HG02678 (cell line): ENCODE results near the gene APH1A.
"Not testable (repeated sequence)": the region's sequence is repeated elsewhere in the genome, so short reads cannot be mapped to it uniquely, and the experiment has no call there.

Experiments used
- ATAC-seq: cut with Tn5 transposase; IDR thresholded peaks from one replicate; pipeline ENCODE4 v1.9.1; 2021; ENCODE audit warnings: mild to moderate bottlenecking, moderate library complexity; ENCODE audit not compliant: unreplicated experiment

APH1A gene

DNA sequence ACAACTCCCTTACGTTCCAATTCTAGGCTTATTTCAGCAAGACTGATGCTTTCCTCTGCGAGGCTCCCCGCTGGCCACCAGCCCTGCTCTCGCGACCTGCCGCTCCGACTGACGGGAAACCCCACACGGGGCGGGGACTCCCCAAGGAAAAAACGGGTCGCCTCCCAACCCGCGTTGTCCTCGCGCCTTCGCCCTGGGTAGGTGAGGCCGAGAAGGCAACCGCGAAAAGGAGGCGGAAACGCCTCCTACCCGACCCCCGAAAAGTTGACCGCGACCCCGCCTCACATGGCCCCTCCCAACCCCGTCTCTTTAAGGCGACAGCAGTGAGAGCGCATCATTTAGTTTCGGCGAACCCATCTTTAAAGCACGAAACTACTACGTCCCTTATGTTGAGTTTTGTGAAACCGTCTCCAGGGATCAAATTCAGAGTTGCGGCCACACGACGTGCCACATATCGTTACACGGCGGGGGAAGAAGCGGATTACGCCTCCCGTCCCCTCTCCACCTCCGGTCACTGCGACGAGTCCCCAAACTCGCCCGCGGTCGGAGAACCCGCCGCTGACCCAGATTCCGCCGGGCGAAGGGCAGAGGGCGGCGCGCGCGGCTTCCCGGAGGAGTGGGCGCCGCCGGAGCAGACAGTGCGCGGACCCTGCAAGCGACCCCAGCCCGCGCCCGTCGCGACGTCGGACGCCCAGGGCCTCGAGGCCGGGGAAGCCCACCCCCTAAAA is 34.1 kb downstream of the APH1A start:
- peak; percentile 37 for ATAC-seq

DNA sequence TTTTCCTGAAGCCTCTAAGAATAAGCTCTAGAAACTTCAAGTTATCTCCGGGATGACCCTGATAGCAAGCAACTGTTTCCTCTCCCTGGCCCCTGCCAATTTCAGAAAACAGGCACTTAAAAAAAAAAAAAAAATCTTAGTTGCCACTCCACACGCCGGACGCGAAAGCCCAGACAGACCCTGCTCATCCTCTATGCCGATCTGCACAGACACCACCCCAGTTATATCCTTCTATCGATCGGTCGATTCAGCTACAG is 34.6 kb downstream of the APH1A start:
- no peak for ATAC-seq

DNA sequence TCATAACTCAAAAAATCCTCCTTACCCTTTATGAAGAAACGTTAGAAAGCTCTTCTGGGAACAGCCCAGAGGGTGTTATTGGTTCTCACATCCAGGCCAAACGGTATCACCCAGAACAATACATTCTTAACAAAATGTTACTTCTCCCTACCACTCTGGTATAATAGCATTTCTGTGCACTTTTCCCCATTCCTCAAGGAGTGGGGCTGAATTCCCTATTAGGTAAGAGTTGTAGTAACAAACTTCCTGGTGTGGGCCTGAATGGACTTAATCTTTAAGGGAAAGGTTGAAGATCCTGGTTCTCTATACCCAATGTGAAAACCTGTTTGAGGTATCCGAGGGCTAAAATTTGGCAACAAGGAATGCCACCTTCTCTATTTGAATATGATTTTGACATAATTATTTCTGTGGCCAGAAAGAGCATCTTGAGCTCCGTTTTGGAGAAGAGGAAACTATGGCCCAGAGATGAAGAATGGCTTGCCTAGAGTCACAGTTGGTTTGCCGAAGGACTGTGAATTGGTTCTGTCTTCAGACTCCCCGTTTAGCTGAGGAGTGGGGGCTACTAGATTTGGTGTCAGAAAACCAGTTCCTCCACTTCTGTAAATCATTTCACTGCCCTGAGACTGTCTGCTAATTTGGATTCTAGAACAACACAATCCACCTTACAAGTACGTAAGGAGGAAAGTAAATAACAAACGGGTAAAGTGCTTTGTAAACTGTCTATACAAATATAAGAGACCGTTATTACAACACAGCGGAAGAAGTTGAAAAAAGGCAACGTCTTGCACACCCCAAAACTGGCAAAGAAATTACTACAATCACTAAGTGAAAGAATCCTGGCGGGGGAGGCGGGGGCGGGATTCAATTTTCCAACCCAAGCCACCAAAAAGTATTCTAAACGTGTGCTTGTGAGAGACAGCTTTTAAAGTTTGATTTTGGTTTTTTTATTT is 35.2 kb downstream of the APH1A start:
- ATAC-seq: no peak

DNA sequence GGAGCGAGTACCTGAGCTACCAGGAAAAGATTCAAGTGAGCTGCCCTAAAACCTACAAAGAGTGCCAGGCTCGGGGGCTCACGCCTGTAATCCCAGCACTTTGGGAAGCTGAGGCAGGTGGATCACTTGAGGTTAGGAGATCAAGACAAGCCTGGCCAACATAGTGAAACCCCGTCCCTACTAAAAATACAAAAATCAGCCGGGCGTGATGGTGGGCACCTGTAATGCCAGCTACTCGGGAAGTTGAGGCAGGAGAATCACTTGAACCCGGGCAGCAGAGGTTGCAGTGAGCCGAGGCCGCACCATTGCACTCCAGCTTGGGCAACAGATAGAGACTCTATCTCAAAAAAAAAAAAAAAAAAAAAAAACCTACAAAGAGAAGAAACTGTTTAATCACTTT is 35.9 kb downstream of the APH1A start:
- not testable (repeated sequence) for ATAC-seq

DNA sequence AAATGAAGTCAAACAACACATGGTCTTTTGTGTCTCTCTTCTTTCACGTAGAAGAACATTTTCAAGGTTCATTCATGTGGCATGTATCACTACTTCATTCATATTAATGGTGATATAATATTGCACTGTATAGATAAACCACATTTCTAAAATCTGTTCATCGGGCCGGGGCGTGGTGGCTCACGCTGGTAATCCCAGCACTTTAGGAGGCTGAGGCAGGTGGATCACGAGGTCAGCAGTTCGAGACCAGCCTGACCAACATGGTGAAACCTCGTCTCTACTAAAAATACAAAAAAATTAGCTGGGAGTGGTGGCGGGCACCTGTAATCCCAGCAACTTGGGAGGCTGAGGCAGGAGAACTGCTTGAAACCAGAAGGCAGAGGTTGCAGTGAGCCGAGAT is 40.6 kb downstream of the APH1A start:
- ATAC-seq: not testable (repeated sequence)

DNA sequence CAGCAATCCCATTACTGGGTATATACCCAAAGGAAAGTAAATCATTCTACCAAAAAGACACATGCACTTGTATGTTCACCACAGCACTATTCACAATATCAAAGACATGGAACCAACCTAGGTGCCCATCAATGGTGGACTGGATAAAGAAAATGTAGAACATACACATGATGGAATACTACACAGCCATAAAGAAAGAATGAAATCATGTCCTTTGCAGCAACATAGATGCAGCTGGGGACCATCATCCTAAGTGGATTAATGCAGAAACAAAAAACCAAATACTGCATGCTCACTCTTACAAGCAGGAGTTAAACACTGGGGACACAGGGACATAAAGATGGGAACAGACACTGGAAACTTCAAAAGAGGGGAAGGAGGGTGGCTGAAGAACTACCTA is 41.6 kb downstream of the APH1A start:
- no peak for ATAC-seq

DNA sequence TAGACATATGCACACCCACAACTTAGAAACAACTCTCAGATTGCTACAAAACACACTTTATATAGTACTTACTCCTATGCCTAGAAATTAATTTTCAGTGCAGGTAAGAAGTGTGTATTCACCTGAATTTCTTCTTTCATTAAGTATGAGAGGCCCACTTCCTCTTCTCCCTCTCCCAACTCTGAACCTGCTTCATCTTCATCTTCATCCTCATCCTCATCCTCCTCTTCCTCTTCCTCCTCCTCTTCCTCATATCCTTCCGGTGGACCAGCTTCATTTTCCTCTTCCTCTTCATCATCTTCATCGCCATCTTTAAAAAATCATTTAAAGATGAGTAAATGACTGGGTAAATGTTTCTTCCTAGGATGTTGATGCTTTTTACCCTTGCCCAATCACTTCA is 42.3 kb downstream of the APH1A start:
- no peak for ATAC-seq

DNA sequence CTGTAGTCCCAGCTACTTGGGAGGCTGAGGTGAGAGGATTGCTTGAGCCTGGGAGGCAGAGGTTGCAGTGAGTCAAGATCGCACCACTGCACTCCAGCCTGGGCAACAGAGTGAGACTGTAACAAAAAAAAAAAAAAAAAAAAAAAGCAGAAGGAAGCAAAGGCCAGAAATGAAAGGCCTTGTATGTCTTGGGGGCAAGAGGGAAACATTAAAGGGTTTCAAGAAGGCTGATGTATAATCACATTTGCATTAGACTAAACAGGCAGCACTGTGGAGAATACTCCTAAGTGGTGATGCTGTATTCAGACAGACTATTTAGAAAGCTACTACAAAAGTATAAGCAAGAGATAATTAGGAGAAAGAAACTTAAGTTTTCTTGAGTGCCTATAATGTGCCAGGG is 43.3 kb downstream of the APH1A start:
- no peak for ATAC-seq

DNA sequence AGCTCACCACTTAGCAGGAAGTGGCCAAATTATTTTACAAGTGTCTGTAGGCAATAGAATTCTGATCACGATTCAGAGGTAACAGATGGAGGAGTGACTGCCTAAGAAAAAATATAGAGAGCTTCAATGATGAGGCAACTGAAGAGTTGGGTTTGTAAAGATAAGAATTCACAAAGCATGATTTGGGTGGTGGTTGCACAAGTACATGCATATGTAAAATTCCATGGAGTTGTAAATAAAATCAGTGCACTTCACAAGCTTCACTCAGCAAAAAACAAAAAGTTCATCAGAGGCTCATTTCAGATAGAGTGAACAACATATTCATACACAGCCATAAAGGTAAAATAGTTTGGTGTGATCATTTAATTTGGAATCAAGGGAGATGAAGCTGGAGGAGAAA is 43.8 kb downstream of the APH1A start:
- ATAC-seq: no peak

DNA sequence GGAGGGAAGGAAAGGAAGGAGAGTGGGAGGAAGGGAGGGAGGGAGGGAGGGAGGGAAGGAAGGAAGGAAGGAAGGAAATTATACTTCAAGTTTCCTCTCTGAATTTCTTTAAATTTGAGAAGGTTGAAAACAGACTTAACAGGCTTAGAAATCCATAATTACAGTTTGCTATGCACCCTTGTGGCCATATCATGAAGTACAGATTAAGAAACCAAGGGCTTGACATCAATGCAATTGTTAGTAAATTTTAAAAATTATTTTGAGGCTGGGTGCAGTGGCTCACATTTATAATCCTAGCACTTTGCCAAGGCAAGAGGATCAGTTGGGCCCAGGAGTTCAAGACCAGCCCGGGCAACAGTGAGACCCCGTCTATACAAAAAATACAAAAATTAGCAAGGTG is 47.3 kb downstream of the APH1A start:
- no peak for ATAC-seq

DNA sequence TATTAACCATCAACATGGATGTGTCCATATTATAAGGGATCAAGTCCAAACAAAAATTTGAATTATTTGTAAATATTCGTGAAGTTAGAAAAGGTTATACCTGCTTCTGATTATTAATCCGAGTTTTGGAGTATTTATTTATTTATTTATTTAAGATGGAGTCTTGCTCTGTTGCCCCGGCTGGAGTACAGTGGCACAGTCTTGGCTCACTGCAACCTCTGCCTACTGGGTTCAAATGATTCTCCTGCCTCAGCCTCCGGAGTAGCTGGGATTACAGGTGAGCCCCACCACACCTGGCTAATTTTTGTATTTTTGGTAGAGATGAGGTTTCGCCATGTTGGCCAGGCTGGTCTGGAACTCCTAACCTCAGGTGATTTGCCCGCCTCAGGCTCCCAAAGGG is 53.0 kb downstream of the APH1A start:
- not testable (repeated sequence) for ATAC-seq
